Effector memory CD8-positive, alpha-beta T cell (primary cell): ENCODE data around the gene SMIM13.
A peak's percentile ranks its signal among the peaks of the same experiment; 100 is the strongest.

Source experiments
- ATAC-seq: fragments of 150-1000 bp; cut with Tn5 transposase; replicated peaks from 2 replicates; pipeline ENCODE4 v1.10.0; 2021; ENCODE audit warnings: mild to moderate bottlenecking, moderate library complexity
- DNase-seq, 3 experiments: peaks; one replicate each; pipeline ENCODE4 v3.0.0; 2021
- H3K27ac Mint-ChIP-seq, 2 donors: one replicate each; pipeline ENCODE4 v1.8.0; 2022; ENCODE audit warnings: mild to moderate bottlenecking in 2 of 2, mixed read lengths in 2 of 2, moderate library complexity in 2 of 2
- H3K27me3 Mint-ChIP-seq, 2 donors: one replicate each; pipeline ENCODE4 v1.8.0; 2022; ENCODE audit warnings: mixed read lengths in 2 of 2
- H3K36me3 Mint-ChIP-seq: one replicate; pipeline ENCODE4 v1.8.0; 2022; ENCODE audit warnings: mild to moderate bottlenecking, moderate library complexity, mixed read lengths; ENCODE audit not compliant: insufficient read depth
- H3K4me1 Mint-ChIP-seq, 2 donors: one replicate each; pipeline ENCODE4 v1.8.0; 2022; ENCODE audit warnings: low read depth in 2 of 2, mixed read lengths in 2 of 2
- H3K4me3 Mint-ChIP-seq, 2 donors: one replicate each; pipeline ENCODE4 v1.8.0; 2022; ENCODE audit warnings: mild to moderate bottlenecking in 2 of 2, mixed read lengths in 2 of 2, moderate library complexity in 2 of 2
- H3K9me3 Mint-ChIP-seq, 2 donors: one replicate each; pipeline ENCODE4 v1.8.0; 2022; ENCODE audit warnings: mixed read lengths in 2 of 2

SMIM13 gene

GRCh38 chr6:11139051-11139960, 45.7 kb downstream of the SMIM13 start:
- H3K4me1 Mint-ChIP-seq = no peaks in the 10 kb centered on the region
- no peaks in the 10 kb centered on the region for H3K9me3 Mint-ChIP-seq
- ATAC-seq (no peak), DNase-seq (no peak)
- peaks cover 3% of the 10 kb centered on the region for H3K36me3 Mint-ChIP-seq
- H3K27ac Mint-ChIP-seq = no peak overlapping the region
- H3K27me3 Mint-ChIP-seq = no peaks in the 10 kb centered on the region
- no peak overlapping the region for H3K4me3 Mint-ChIP-seq

- ATAC-seq = no peak
- Mint-ChIP-seq H3K27me3 (no peaks in the 10 kb centered on the region), H3K4me3 (no peak overlapping the region), H3K4me1 (peaks cover 2 to 3% of the 10 kb centered on the region in 2 donors), H3K27ac (no peak overlapping the region), H3K36me3 (peaks cover 3% of the 10 kb centered on the region), H3K9me3 (no peaks in the 10 kb centered on the region)
- DNase-seq = no peak
Observed at GRCh38 chr6:11140056-11140455, 46.4 kb downstream of the SMIM13 start.

GRCh38 chr6:11141295-11141694, 47.7 kb downstream of the SMIM13 start:
- no peak for DNase-seq
- no peak overlapping the region for H3K4me3 Mint-ChIP-seq

GRCh38 chr6:11142296-11143027, 48.8 kb downstream of the SMIM13 start:
- Mint-ChIP-seq H3K4me1 (peaks cover 2 to 3% of the 10 kb centered on the region in 2 donors), H3K27me3 (no peaks in the 10 kb centered on the region), H3K4me3 (no peak overlapping the region), H3K36me3 (peaks cover 3% of the 10 kb centered on the region), H3K9me3 (no peaks in the 10 kb centered on the region), H3K27ac (no peak overlapping the region)
- DNase-seq = no peak
- no peak for ATAC-seq

More at GRCh38 chr6:11141295-11141694, 47.7 kb downstream of the SMIM13 start:
- H3K4me1 Mint-ChIP-seq = peaks cover 2 to 3% of the 10 kb centered on the region in 2 donors
- H3K27me3 Mint-ChIP-seq = no peaks in the 10 kb centered on the region
- no peak overlapping the region for H3K27ac Mint-ChIP-seq
- ATAC-seq = no peak
- no peaks in the 10 kb centered on the region for H3K9me3 Mint-ChIP-seq
- H3K36me3 Mint-ChIP-seq = peaks cover 3% of the 10 kb centered on the region

- H3K4me1 Mint-ChIP-seq = peaks cover 2 to 3% of the 10 kb centered on the region in 2 donors
- H3K9me3 Mint-ChIP-seq = no peaks in the 10 kb centered on the region
- ATAC-seq = no peak
- DNase-seq = no peak
- H3K36me3 Mint-ChIP-seq = peaks cover 3% of the 10 kb centered on the region
- H3K27ac Mint-ChIP-seq = no peak overlapping the region
- H3K27me3 Mint-ChIP-seq = no peaks in the 10 kb centered on the region
- H3K4me3 Mint-ChIP-seq = no peak overlapping the region
Observed at GRCh38 chr6:11143394-11144371, 50.0 kb downstream of the SMIM13 start.

GRCh38 chr6:11144393-11144851, 50.8 kb downstream of the SMIM13 start:
- Mint-ChIP-seq H3K36me3 (no peaks in the 10 kb centered on the region), H3K4me3 (no peak overlapping the region), H3K27me3 (no peaks in the 10 kb centered on the region), H3K4me1 (peaks cover 2 to 3% of the 10 kb centered on the region in 2 donors), H3K9me3 (no peaks in the 10 kb centered on the region), H3K27ac (no peak overlapping the region)
- peak; percentile 68 to 71 (median 70) for DNase-seq
- ATAC-seq = peak; percentile 92

GRCh38 chr6:11146117-11146826, 52.6 kb downstream of the SMIM13 start:
- no peak overlapping the region for H3K27ac Mint-ChIP-seq
- peaks cover 2 to 3% of the 10 kb centered on the region in 2 donors for H3K4me1 Mint-ChIP-seq
- DNase-seq = no peak
- ATAC-seq = no peak
- H3K4me3 Mint-ChIP-seq = no peak overlapping the region
- H3K9me3 Mint-ChIP-seq = no peaks in the 10 kb centered on the region
- no peaks in the 10 kb centered on the region for H3K27me3 Mint-ChIP-seq
- no peaks in the 10 kb centered on the region for H3K36me3 Mint-ChIP-seq

- ATAC-seq (no peak), DNase-seq (no peak)
- no peak overlapping the region for H3K27ac Mint-ChIP-seq
- H3K4me1 Mint-ChIP-seq = peaks cover 5 to 8% of the 10 kb centered on the region in 2 donors
- H3K27me3 Mint-ChIP-seq = peaks cover 10 to 18% of the 10 kb centered on the region in 2 donors
- H3K36me3 Mint-ChIP-seq = no peaks in the 10 kb centered on the region
- H3K9me3 Mint-ChIP-seq = no peaks in the 10 kb centered on the region
- no peak overlapping the region for H3K4me3 Mint-ChIP-seq
Observed at GRCh38 chr6:11149551-11149950, 55.9 kb downstream of the SMIM13 start.

- no peak overlapping the region for H3K4me3 Mint-ChIP-seq
Observed at GRCh38 chr6:11151488-11151887, 57.9 kb downstream of the SMIM13 start.

GRCh38 chr6:11152581-11152980, 58.9 kb downstream of the SMIM13 start:
- no peak for DNase-seq
- no peak overlapping the region for H3K4me3 Mint-ChIP-seq
- H3K27me3 Mint-ChIP-seq = peaks cover 10 to 18% of the 10 kb centered on the region in 2 donors
- H3K27ac Mint-ChIP-seq = no peak overlapping the region
- peaks cover 5 to 7% of the 10 kb centered on the region in 2 donors for H3K4me1 Mint-ChIP-seq
- no peaks in the 10 kb centered on the region for H3K9me3 Mint-ChIP-seq
- H3K36me3 Mint-ChIP-seq = no peaks in the 10 kb centered on the region
- ATAC-seq = no peak

More at GRCh38 chr6:11151488-11151887, 57.9 kb downstream of the SMIM13 start:
- ATAC-seq (no peak), DNase-seq (no peak)
- Mint-ChIP-seq H3K4me1 (peaks cover 5 to 7% of the 10 kb centered on the region in 2 donors), H3K27ac (no peak overlapping the region), H3K27me3 (peaks cover 10 to 18% of the 10 kb centered on the region in 2 donors), H3K36me3 (no peaks in the 10 kb centered on the region), H3K9me3 (no peaks in the 10 kb centered on the region)

- peak overlapping the region; percentile 37 to 81 for H3K4me3 Mint-ChIP-seq
- H3K27me3 Mint-ChIP-seq = peaks cover 10 to 18% of the 10 kb centered on the region in 2 donors
- DNase-seq = no peak
- H3K9me3 Mint-ChIP-seq = no peaks in the 10 kb centered on the region
- H3K36me3 Mint-ChIP-seq = no peaks in the 10 kb centered on the region
- no peak for ATAC-seq
- H3K4me1 Mint-ChIP-seq = peaks cover 5 to 7% of the 10 kb centered on the region in 2 donors
- H3K27ac Mint-ChIP-seq = no peak overlapping the region
Observed at GRCh38 chr6:11153447-11153846, 59.8 kb downstream of the SMIM13 start.

- Mint-ChIP-seq H3K27ac (no peak overlapping the region), H3K4me1 (peaks cover 5 to 7% of the 10 kb centered on the region in 2 donors), H3K9me3 (no peaks in the 10 kb centered on the region), H3K36me3 (no peaks in the 10 kb centered on the region), H3K27me3 (peaks cover 10 to 18% of the 10 kb centered on the region in 2 donors), H3K4me3 (no peak overlapping the region)
- DNase-seq = no peak
- no peak for ATAC-seq
Observed at GRCh38 chr6:11155589-11155988, 62.0 kb downstream of the SMIM13 start.
